Activated CD4-positive, alpha-beta T cell treated with anti-CD3 and anti-CD28 coated beads, Interleukin-2, amount 10 ng/mL, durations not matched to agents 7 days and 5 days (primary cell): ENCODE data around the gene TLN1. TPM values are rescaled to one million over a fixed set of nuclear protein-coding genes. Genes with fewer than 3 reads are reported as not detected.
A peak's percentile ranks its signal among the peaks of the same experiment; 100 is the strongest.

Experiments used
- CTCF ChIA-PET: fragments of 350-600 bp; sonication (Branson Sonifier 250); formaldehyde crosslinking; loops from one replicate; lab custom pipeline; 2021; ENCODE audit warnings: antibody characterized with exemption; lab: Charles Lee
- POLR2A ChIA-PET: fragments of 350-600 bp; sonication (Branson Sonifier 250); formaldehyde crosslinking; loops from one replicate; lab custom pipeline; 2021; ENCODE audit warnings: antibody characterized with exemption; lab: Charles Lee
- DNase-seq: peaks from one replicate; pipeline ENCODE4 v3.0.0-alpha.2; 2020
- H3K27ac Mint-ChIP-seq: one replicate; pipeline ENCODE4 v1.8.0; 2021; ENCODE audit warnings: mild to moderate bottlenecking, moderate library complexity, mixed read lengths
- H3K27me3 Mint-ChIP-seq: one replicate; pipeline ENCODE4 v1.8.0; 2021; ENCODE audit warnings: mixed read lengths
- H3K36me3 Mint-ChIP-seq: one replicate; pipeline ENCODE4 v1.8.0; 2021; ENCODE audit warnings: low read depth, mixed read lengths
- H3K4me1 Mint-ChIP-seq: one replicate; pipeline ENCODE4 v1.8.0; 2021; ENCODE audit warnings: mixed read lengths
- H3K4me3 Mint-ChIP-seq: one replicate; pipeline ENCODE4 v1.8.0; 2021; ENCODE audit warnings: mild to moderate bottlenecking, moderate library complexity, mixed read lengths
- H3K9me3 Mint-ChIP-seq: one replicate; pipeline ENCODE4 v1.8.0; 2021; ENCODE audit warnings: mixed read lengths
- total RNA-seq, 2 experiments: library from RNA; stranded (reverse); gene quantifications; one replicate each; pipeline ENCODE4 v1.2.3, GENCODE V29; 2021

TLN1 gene
- total RNA-seq: 100 to 1,000 TPM; 362 to 422 TPM

GRCh38 chr9:35732185-35732799 is at the start of gene TLN1, which contains the start of gene CREB3:
Gene TLN1 (minus strand): TSS chr9:35732195. CDS start chr9:35725694, 6,501 bp downstream.
Gene CREB3 (plus strand): TSS chr9:35732666. CDS start chr9:35732773, 107 bp downstream.
- Mint-ChIP-seq H3K4me1 (peaks cover 20% of the 10 kb centered on the region), H3K27ac (peak within 1 kb of the TSS; percentile 85), H3K27me3 (no peaks in the 10 kb centered on the region), H3K36me3 (peaks cover 28% of the 10 kb centered on the region), H3K9me3 (no peaks in the 10 kb centered on the region), H3K4me3 (no peak within 1 kb of the TSS)
- ChIA-PET POLR2A (interaction anchor here (0.5 to 1.5 kb wide), 5 partner anchors 16 to 616 kb away, joined by 3 to 7 read pairs (median 4); partner anchors contain the start of genes GBA2, RGP1 and SPAG8), CTCF (interaction anchor here (0.6 to 9.8 kb wide), 21 partner anchors 10 to 820 kb away, joined by 3 to 112 read pairs (median 4); partner anchors contain the start of genes ARHGEF39, CCDC107, GBA2 and RGP1)
- peak; percentile 98 for DNase-seq

GRCh38 chr9:35781066-35781465 is 49.1 kb upstream of the TLN1 start:
- no peaks in the 10 kb centered on the region for H3K9me3 Mint-ChIP-seq
- POLR2A ChIA-PET: no interaction called here
- no peak overlapping the region for H3K4me3 Mint-ChIP-seq
- H3K27ac Mint-ChIP-seq: no peak overlapping the region
- H3K36me3 Mint-ChIP-seq: peaks cover 12% of the 10 kb centered on the region
- CTCF ChIA-PET: interaction anchor here (0.6 kb wide), 1 partner anchor 18 kb away, joined by 3 read pairs; no protein-coding TSS in a partner anchor
- H3K27me3 Mint-ChIP-seq: no peaks in the 10 kb centered on the region
- DNase-seq: no peak
- no peaks in the 10 kb centered on the region for H3K4me1 Mint-ChIP-seq

GRCh38 chr9:35778496-35778895 is 46.5 kb upstream of the TLN1 start:
- Mint-ChIP-seq H3K4me3 (no peak overlapping the region), H3K27ac (no peak overlapping the region), H3K9me3 (no peaks in the 10 kb centered on the region), H3K36me3 (peaks cover 6% of the 10 kb centered on the region), H3K27me3 (no peaks in the 10 kb centered on the region), H3K4me1 (peaks cover 3% of the 10 kb centered on the region)
- DNase-seq: no peak
- ChIA-PET CTCF (interaction anchor here (1.4 to 1.6 kb wide), 3 partner anchors 12 to 29 kb away, joined by 3 to 6 read pairs (median 3); no protein-coding TSS in a partner anchor), POLR2A (no interaction called here)

- Mint-ChIP-seq H3K9me3 (no peaks in the 10 kb centered on the region), H3K27me3 (no peaks in the 10 kb centered on the region), H3K4me1 (peaks cover 3% of the 10 kb centered on the region), H3K36me3 (peaks cover 2% of the 10 kb centered on the region), H3K4me3 (no peak overlapping the region), H3K27ac (no peak overlapping the region)
- CTCF ChIA-PET: interaction anchor here (1.3 to 1.6 kb wide), 3 partner anchors 10 to 223 kb away, joined by 3 to 5 read pairs (median 5); no protein-coding TSS in a partner anchor
- no peak for DNase-seq
- POLR2A ChIA-PET: no interaction called here
Observed at GRCh38 chr9:35776018-35776417, 44.0 kb upstream of the TLN1 start.

- ChIA-PET POLR2A (no interaction called here), CTCF (interaction anchor here (1.3 to 1.6 kb wide), 3 partner anchors 11 to 222 kb away, joined by 3 to 5 read pairs (median 5); no protein-coding TSS in a partner anchor)
- DNase-seq: no peak
- Mint-ChIP-seq H3K36me3 (peaks cover 2% of the 10 kb centered on the region), H3K27me3 (no peaks in the 10 kb centered on the region), H3K9me3 (no peaks in the 10 kb centered on the region), H3K27ac (no peak overlapping the region), H3K4me1 (peaks cover 3% of the 10 kb centered on the region), H3K4me3 (no peak overlapping the region)
Observed at GRCh38 chr9:35774907-35775635, 43.1 kb upstream of the TLN1 start.

GRCh38 chr9:35771943-35772342 is 39.9 kb upstream of the TLN1 start:
- H3K27me3 Mint-ChIP-seq: no peaks in the 10 kb centered on the region
- ChIA-PET POLR2A (no interaction called here), CTCF (interaction anchor here (1.5 to 3.4 kb wide), 4 partner anchors 10 to 55 kb away, joined by 4 to 10 read pairs (median 5); no protein-coding TSS in a partner anchor)
- H3K4me3 Mint-ChIP-seq: no peak overlapping the region
- no peak overlapping the region for H3K27ac Mint-ChIP-seq
- no peaks in the 10 kb centered on the region for H3K9me3 Mint-ChIP-seq
- H3K4me1 Mint-ChIP-seq: peaks cover 3% of the 10 kb centered on the region
- DNase-seq: no peak
- no peaks in the 10 kb centered on the region for H3K36me3 Mint-ChIP-seq

GRCh38 chr9:35771534-35771933 is 39.5 kb upstream of the TLN1 start:
- H3K4me1 Mint-ChIP-seq: peaks cover 3% of the 10 kb centered on the region
- CTCF ChIA-PET: interaction anchor here (0.8 to 3.4 kb wide), 5 partner anchors 10 to 54 kb away, joined by 3 to 10 read pairs (median 5); partner anchors contain the start of genes GBA2 and RGP1
- no peak overlapping the region for H3K27ac Mint-ChIP-seq
- no peak overlapping the region for H3K4me3 Mint-ChIP-seq
- H3K36me3 Mint-ChIP-seq: no peaks in the 10 kb centered on the region
- H3K9me3 Mint-ChIP-seq: no peaks in the 10 kb centered on the region
- no peaks in the 10 kb centered on the region for H3K27me3 Mint-ChIP-seq
- DNase-seq: no peak
- POLR2A ChIA-PET: no interaction called here

GRCh38 chr9:35771075-35771433 is 39.1 kb upstream of the TLN1 start:
- H3K27ac Mint-ChIP-seq: no peak overlapping the region
- POLR2A ChIA-PET: no interaction called here
- H3K4me3 Mint-ChIP-seq: no peak overlapping the region

GRCh38 chr9:35769763-35770162 is 37.8 kb upstream of the TLN1 start:
- Mint-ChIP-seq H3K4me1 (peaks cover 3% of the 10 kb centered on the region), H3K4me3 (no peak overlapping the region), H3K27me3 (no peaks in the 10 kb centered on the region), H3K36me3 (no peaks in the 10 kb centered on the region), H3K9me3 (no peaks in the 10 kb centered on the region), H3K27ac (no peak overlapping the region)
- no peak for DNase-seq
- ChIA-PET CTCF (interaction anchor here (0.6 to 1.9 kb wide), 3 partner anchors 11 to 640 kb away, joined by 3 to 4 read pairs (median 3); no protein-coding TSS in a partner anchor), POLR2A (interaction anchor here (0.6 kb wide), 1 partner anchor 474 kb away, joined by 3 read pairs; no protein-coding TSS in a partner anchor)

More at GRCh38 chr9:35771075-35771433, 39.1 kb upstream of the TLN1 start:
- Mint-ChIP-seq H3K27me3 (no peaks in the 10 kb centered on the region), H3K4me1 (peaks cover 6% of the 10 kb centered on the region), H3K36me3 (no peaks in the 10 kb centered on the region), H3K9me3 (no peaks in the 10 kb centered on the region)
- CTCF ChIA-PET: interaction anchor here (0.7 to 3.4 kb wide), 7 partner anchors 10 to 111 kb away, joined by 3 to 10 read pairs (median 4); partner anchors contain the start of genes GBA2 and RGP1
- DNase-seq: no peak

- CTCF ChIA-PET: interaction anchor here (0.6 to 1.2 kb wide), 4 partner anchors 11 to 668 kb away, joined by 3 to 6 read pairs (median 4); no protein-coding TSS in a partner anchor
- H3K36me3 Mint-ChIP-seq: no peaks in the 10 kb centered on the region
- no peaks in the 10 kb centered on the region for H3K9me3 Mint-ChIP-seq
- no peaks in the 10 kb centered on the region for H3K27me3 Mint-ChIP-seq
- H3K4me1 Mint-ChIP-seq: peaks cover 3% of the 10 kb centered on the region
- no peak overlapping the region for H3K27ac Mint-ChIP-seq
- no peak for DNase-seq
- no peak overlapping the region for H3K4me3 Mint-ChIP-seq
- POLR2A ChIA-PET: no interaction called here
Observed at GRCh38 chr9:35767458-35767857, 35.5 kb upstream of the TLN1 start.

GRCh38 chr9:35766997-35767396 is 35.0 kb upstream of the TLN1 start:
- POLR2A ChIA-PET: no interaction called here
- Mint-ChIP-seq H3K27me3 (no peaks in the 10 kb centered on the region), H3K27ac (no peak overlapping the region), H3K9me3 (no peaks in the 10 kb centered on the region), H3K4me1 (peaks cover 3% of the 10 kb centered on the region), H3K4me3 (no peak overlapping the region), H3K36me3 (peaks cover under 1% of the 10 kb centered on the region)
- CTCF ChIA-PET: interaction anchor here (1.2 kb wide), 1 partner anchor 10 kb away, joined by 3 read pairs; no protein-coding TSS in a partner anchor
- no peak for DNase-seq

GRCh38 chr9:35763803-35764202 is 31.8 kb upstream of the TLN1 start:
- no peak for DNase-seq
- Mint-ChIP-seq H3K4me3 (no peak overlapping the region), H3K4me1 (peaks cover 18% of the 10 kb centered on the region), H3K36me3 (peaks cover 10% of the 10 kb centered on the region), H3K9me3 (no peaks in the 10 kb centered on the region), H3K27ac (no peak overlapping the region), H3K27me3 (no peaks in the 10 kb centered on the region)
- CTCF ChIA-PET: no interaction called here
- POLR2A ChIA-PET: no interaction called here
